Pons (tissue), 1 donor: ENCODE results near the gene CCDC197.
A peak's percentile ranks its signal among the peaks of the same experiment; 100 is the strongest.

Experiments
- DNase-seq: peaks from one replicate; pipeline ENCODE4 v3.0.0-alpha.2; 2016; ENCODE audit warnings: low spot score

CCDC197 gene

DNA sequence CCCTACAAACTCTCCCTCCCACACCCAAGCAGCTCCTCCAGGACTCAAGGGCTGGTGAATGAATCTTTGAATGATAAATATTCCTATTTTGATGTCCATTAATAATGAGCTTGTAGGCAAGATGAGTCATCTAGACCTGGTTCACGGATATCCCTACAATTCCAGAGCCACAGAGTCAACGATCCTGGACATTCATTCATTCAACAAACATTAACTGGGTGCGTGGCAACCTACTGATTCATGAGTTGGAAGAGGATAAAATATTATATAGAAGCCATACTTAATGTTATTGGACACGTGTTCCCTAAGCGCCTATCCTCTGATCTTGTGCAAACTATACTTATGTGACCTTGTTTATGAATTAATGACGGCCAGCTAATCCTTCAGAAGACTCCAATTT lies 28.6 kb downstream of the CCDC197 start:
- no peak for DNase-seq

GRCh38 chr14:94026173-94026888 lies 29.2 kb downstream of the CCDC197 start, which contains the start of gene OTUB2:
OTUB2 (plus strand) TSS chr14:94026340; CDS start chr14:94026538, 198 bp downstream.
- peak; percentile 99 for DNase-seq

DNA sequence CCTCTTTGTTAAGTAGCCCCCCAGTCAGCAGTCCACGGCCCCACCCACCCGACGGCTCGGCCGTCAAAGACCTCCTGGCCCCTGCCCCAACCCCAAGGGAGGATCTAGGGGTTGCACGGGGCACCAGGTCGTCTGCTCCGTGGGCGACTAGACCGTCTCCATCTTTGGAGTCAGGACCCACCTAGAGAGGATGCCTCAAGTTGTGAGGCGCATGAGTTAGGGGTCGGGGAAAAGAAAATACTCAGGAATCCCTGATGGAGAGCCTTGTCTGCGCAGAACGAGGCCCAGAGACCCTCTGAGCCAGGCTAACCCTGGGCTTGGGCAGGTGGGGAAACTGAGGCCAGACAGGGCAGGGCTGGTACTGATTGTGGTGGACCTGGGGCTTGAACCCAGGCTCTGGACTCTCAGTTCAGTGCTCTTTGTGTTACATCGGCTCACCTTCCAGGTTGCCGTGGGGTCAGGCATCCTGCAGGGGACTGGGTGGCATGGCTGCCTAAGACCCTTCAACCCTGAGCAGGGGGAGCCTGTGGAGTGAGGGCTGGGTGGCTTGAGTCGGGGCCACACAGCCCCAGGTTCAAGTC lies 29.9 kb downstream of the CCDC197 start:
- DNase-seq = no peak

DNA sequence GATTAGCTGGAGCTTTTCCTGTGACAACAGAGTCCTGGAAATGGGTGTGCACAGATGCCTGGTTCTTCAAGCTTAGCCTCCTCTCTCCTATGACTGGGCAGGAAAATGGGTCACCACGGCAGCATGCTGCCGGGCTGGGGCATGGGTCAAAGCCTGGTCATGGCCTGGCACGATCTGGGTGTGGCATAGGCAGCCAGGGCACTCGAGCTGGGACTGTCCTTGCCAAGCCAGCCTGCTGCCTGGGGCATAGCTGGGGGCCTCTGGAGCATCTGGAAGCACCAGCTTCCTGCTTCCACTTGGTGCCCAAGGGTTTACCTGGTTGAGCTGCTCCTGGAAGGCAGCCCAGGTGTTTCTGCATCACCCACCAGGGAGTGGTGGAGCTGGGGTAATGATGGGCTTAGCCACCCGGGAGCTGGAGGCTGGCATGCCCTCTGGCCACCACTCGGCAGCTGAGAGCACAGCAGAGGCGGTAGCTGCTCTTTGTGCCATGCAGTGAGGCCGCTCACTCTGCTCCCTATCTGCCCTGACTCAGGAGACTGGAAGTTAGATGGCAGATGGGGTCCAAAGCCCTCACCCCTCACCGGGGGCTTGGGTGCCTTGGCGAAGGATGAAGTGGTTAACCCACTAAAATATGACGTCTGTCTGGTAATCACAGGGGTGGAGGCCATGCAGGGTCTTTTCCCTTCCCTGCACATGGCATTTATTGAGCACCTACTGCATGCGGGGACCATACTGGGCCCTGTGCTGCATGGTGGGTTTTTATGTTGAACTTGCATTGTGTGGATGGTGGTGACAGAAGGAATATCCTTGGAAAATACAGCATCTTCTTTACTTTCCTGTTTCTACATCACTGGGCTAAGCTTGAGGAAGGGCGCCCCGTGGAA lies 30.7 kb downstream of the CCDC197 start:
- no peak for DNase-seq

DNA sequence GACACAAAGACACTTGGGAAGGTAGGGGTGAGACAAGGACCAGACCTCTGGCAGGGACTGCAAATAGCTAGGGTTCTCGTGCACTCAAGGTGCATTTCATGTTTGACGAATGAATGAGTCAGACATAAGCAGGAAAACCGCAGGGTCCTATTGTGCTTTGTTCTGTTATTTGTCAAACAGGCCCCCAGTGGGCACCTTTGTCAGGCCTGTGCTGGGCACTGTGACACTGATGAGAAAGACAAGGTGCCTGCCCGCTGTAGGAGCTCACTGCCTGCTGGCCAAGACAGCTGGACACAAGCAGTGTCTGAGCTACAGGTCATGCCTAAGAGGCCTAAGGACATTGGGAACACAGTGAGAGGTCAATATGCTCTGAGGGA lies 31.3 kb downstream of the CCDC197 start:
- no peak for DNase-seq

DNA sequence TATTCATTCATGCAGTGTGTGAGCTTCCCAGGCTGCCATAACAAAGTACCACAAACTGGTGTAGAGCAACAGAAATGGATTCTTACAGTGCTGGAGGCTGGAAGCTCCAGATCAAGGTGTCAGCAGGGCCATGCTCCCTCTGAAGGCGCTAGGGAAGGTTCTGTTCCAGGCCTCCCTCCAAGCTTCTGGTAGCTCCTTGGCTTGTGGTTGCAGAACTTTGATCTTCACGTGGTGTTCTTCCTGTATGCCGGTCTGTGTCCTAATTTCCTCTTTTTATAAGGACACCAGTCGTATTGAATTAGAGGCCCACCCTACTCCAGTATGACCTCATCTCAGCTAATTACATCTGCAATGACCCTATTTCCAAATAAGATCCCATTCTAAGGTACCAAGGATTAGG lies 32.2 kb downstream of the CCDC197 start:
- DNase-seq = no peak

- DNase-seq = no peak
Observed at GRCh38 chr14:94029671-94030203, 32.6 kb downstream of the CCDC197 start.

DNA sequence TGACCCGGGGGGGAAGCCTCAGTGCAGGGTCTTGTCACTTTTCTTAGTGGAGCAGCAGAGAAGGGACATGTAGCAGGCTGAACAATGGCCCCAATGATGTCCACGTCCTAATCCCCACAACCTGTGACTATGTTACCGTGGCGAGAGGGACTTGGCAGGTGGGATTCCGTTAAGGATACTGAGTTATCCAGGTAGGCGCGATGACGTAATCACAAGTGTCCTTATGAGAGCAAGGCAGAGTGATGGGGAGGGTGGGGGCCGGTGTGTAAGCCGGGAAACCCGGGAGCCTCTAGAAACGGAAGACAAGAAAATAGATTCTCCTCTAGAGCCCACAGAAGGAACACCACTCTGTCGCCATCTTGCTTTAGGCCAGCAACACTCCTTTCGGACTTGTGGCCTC lies 33.5 kb downstream of the CCDC197 start:
- no peak for DNase-seq

GRCh38 chr14:94031161-94031882 lies 34.2 kb downstream of the CCDC197 start:
- no peak for DNase-seq

DNA sequence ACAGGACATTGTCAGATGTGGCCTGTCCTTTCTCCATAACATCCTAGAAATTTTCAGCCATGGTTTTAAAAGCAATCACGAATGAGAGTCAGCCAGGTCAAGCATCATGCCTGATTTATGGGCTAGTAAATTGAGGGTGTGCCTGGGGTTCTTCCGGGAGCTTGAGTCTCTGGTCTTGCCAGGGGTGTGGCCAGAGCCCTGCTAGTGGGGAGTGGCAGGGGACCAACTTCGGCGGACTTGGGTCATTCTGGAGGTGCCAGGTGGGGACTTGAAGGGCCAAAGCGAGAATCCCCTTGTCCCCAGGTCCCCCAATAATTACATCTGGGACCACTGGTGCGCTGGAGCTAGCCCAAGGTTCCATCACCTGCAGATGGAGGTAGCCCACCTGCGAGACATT lies 34.8 kb downstream of the CCDC197 start:
- no peak for DNase-seq

GRCh38 chr14:94034886-94035285 lies 37.8 kb downstream of the CCDC197 start:
- no peak for DNase-seq

- peak; percentile 64 for DNase-seq
Observed at GRCh38 chr14:94036313-94037167, 39.4 kb downstream of the CCDC197 start.

DNA sequence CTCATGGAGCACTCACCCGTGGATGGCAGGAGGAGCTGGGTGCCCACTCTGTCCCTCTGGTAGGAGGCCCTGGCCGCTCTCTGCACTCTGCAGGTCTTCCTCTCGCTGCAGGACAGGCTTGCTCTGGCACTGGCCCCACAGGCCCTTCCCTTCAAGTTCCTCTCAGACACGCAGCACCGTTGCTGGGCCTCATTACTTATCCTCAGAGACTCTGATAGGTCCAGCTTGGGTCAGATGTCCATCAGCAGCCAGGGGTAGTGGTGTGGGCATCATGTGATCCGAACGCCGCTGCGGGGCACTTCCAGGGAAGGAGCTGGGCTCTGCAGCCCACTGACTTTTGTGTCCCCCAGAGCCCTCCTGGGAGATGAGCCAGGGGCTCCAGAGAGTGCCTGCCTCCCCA lies 40.9 kb downstream of the CCDC197 start:
- DNase-seq = no peak

GRCh38 chr14:94038510-94038909 lies 41.4 kb downstream of the CCDC197 start:
- DNase-seq = no peak

DNA sequence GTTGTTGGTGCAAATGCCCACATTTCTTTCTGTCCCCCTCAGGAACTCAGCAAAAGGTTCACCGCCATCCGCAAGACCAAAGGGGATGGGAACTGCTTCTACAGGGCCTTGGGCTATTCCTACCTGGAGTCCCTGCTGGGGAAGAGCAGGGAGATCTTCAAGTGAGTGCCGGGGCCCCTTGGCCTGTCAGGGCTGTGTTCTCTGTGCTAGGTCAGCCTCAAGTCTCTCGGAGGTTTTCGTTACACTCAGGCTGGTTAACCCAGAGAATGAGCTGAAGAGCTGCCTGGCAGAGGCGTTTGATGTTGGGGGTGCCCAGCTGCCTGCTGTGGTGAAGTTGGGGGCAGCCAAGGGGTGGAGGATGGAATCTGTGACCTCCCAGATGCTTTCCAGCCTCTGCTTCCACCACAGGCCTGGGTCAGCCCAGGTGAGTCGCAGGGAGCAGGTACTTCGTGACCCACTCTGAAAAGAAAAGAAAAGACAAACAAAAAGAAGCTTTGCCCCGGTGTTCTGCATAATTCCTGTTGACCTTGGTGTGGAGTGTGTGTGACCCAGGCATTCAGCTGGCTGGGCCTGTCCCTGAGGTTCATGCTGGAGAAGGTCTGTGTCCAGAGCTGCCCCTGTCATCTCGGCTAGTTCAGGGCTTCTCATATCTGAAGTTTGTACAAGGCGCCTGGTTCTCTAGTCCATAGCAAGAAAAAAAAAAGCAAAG lies 42.0 kb downstream of the CCDC197 start:
- DNase-seq = no peak

DNA sequence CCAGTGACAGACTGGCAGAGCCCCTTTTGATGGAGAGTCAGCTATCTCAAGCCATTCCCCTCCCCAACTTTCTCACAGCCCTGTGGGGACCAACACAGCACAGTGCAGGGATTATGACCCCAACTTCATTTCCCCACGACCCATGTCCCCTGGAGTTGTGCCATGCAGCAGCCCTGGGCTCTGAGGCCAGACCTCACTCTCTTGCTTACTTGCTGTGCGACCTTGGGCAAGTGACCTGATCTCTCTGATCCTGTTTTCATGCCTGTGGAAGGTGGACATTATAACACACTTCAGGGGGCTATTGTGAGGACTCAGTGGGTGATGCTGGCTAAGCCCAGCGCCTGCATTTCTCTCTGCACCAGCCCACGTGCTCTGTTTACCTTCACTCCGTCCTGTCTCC lies 43.1 kb downstream of the CCDC197 start:
- no peak for DNase-seq

DNA sequence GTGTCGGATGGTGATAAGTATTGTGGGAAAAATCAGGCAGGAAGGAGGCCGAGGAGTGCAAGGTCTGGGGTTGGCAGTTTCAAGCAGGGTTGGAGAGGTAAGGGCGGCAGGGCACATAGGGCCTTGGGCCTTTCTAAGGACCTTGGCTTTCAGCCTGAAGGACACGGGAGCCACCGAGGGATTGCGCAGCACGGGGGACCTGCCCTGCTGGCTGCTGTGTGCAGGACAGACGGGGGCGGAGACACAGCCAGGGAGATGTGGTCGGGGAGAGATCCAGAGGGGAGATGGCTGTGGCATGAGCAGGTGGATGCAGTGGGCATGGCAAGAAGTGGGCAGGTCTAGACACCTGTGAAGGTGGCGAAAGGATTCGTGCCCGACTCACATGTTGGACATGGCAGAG lies 43.7 kb downstream of the CCDC197 start:
- no peak for DNase-seq

DNA sequence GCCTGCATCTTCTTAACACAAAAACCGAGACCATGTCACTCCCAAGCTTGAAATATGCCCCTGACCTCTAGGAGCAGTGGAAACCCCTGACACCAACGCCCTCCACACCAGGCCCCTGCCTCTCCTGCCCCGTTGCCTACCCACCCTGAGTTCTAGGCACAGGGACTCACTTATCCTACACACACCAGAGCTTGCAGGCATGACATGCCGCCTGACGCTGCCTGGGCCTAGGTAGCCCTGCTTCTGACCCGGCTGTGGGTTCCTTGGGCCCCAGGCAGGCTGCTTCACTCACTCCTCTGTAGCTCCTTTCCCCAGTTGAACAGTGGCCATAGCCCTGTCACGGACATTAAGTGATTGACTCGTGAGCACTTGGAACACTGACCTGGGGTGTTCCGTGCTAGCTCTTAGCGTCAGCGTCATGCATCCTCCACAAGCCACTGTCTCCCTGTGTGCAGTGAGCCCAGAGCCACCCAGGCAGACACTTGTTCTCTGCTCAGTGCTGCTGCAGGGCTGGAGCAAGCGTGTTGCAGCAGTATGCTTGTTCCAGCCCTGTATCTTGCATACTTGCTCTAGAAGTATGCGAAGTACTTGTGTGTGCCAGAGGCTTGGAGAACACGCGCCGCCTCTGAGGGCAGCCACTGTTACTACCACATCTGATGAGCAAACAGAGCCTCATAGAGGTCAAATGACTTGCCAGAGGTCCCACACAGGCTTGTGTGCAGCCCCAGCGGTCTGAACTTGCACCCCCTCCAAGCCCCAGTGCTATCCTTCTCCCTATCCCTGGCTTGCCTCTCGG lies 44.6 kb downstream of the CCDC197 start:
- DNase-seq = no peak

- no peak for DNase-seq
Observed at GRCh38 chr14:94042433-94043091, 45.5 kb downstream of the CCDC197 start.
